ENCODE results near the gene NDUFA12. TPM values are rescaled to one million over a fixed set of nuclear protein-coding genes. Genes with fewer than 3 reads are reported as not detected.
A peak's percentile ranks its signal among the peaks of the same experiment; 100 is the strongest.
"Not testable (repeated sequence)": the region's sequence is repeated elsewhere in the genome, so short reads cannot be mapped to it uniquely, and the experiment has no call there.

NDUFA12 gene
- total RNA-seq, 4 donors from 2014 or later = 59.6 to 82.3 (median 68.8) TPM

DNA sequence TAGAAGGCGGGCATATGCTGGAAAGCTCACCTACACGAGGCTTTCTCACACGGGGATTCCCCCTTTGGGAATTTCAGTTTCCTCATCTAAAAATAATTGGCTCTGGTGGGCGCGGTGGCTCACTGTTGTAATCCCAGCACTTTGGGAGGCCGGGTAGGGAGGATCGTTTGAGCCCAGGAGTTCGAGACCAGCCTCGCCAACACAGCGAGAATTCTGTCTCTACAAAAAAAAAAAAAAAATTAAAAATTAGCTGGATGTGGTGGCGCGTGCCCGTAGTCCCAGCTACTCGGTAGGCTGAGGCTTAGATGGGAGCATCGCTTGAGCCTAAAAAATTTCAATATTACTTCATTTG is 400 bp upstream of the NDUFA12 start:
- TF ChIP-seq, protein P1, sequence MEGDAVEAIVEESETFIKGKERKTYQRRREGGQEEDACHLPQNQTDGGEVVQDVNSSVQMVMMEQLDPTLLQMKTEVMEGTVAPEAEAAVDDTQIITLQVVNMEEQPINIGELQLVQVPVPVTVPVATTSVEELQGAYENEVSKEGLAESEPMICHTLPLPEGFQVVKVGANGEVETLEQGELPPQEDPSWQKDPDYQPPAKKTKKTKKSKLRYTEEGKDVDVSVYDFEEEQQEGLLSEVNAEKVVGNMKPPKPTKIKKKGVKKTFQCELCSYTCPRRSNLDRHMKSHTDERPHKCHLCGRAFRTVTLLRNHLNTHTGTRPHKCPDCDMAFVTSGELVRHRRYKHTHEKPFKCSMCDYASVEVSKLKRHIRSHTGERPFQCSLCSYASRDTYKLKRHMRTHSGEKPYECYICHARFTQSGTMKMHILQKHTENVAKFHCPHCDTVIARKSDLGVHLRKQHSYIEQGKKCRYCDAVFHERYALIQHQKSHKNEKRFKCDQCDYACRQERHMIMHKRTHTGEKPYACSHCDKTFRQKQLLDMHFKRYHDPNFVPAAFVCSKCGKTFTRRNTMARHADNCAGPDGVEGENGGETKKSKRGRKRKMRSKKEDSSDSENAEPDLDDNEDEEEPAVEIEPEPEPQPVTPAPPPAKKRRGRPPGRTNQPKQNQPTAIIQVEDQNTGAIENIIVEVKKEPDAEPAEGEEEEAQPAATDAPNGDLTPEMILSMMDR (IDR thresholded peaks at IDR 0.05) = no peak
- no peak for TF ChIP-seq EP300 (IDR thresholded peaks at IDR 0.05)
- no peak for TF ChIP-seq POLR2A (IDR thresholded peaks at IDR 0.05)
- Histone ChIP-seq H3K27ac (peak overlapping the region; percentile 55 to 84 (median 82)), H3K36me3 (peaks cover 0 to 24% (median 0%) of the 10 kb centered on the region in 3 donors)

DNA sequence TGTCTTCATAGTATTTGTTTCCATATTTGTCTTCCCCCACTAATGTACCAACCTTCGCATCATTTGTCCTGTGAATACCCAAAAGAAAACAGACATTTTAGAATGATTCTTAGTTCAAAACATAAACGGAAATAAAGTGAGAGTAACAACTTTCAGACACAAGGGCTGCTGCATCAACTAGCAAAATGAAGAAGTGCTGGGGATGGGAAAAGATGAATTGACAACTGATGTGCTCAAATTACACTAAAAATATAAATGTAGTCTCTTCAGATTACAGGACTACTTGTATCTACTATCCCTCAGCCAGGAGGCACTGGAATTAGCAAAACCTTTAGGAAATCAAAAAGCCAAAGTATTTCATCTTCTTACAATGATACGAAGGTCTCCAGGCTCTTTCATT is 743 bp downstream of the NDUFA12 start:
- TF ChIP-seq EP300 (IDR thresholded peaks at IDR 0.05) = no peak
- Histone ChIP-seq H3K36me3 (peaks cover 0 to 24% (median 0%) of the 10 kb centered on the region in 3 donors), H3K9me3 (peaks cover 0 to 16% (median under 1%) of the 10 kb centered on the region in 4 donors), H3K4me1 (peaks cover 0 to 36% (median 0%) of the 10 kb centered on the region in 4 donors), H3K27ac (peak overlapping the region in 3 of 4 donors; percentile 81 to 84 (median 83)), H3K27me3 (no peaks in the 10 kb centered on the region), H3K4me3 (peak overlapping the region; percentile 68 to 84 (median 76))
- 16 to 22% methylated on average over 3 of the region's 3 CpGs for WGBS, 2 donors
- no peak for DNase-seq (ENCODE audit: low spot score in 2 of 2)

More for the DNA sequence above, 400 bp upstream of the NDUFA12 start:
- H3K4me3 ChIP-seq = peak overlapping the region; percentile 68 to 84 (median 76)
- H3K4me1 ChIP-seq = peaks cover 0 to 36% (median 0%) of the 10 kb centered on the region in 4 donors
- no peak for DNase-seq (ENCODE audit: low spot score in 2 of 2)
- 67 to 74% methylated on average over 15 of the region's 15 CpGs for WGBS, 2 donors
- peaks cover 0 to 24% (median 3%) of the 10 kb centered on the region in 4 donors for H3K9me3 ChIP-seq
- no peaks in the 10 kb centered on the region for H3K27me3 ChIP-seq

DNA sequence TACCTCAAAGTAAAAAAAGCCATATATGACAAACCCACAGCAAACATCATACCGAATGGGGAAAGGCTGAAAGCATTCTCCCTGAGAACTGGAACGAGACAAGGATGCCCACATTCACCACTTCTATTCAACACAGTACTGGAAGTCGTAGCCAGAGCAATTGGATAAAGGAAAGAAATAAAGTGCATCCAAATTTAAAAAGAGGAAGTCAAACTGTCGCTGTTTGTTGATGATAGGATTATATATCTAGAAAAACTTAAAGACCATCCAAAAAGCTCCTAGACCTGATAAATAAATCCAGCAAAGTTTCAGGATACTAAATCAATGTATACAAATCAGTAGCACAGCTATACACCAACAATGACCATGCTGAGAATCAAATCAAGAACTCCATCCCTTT is 5.2 kb downstream of the NDUFA12 start:
- DNase-seq (ENCODE audit: low spot score in 2 of 2) = no peak
- H3K27ac ChIP-seq = no peak overlapping the region
- H3K27me3 ChIP-seq = no peaks in the 10 kb centered on the region
- WGBS, 2 donors = 66 to 78% methylated on average over 4 of the region's 4 CpGs
- H3K4me3 ChIP-seq = no peak overlapping the region
- H3K4me1 ChIP-seq = peaks cover 0 to 32% (median 0%) of the 10 kb centered on the region in 4 donors
- H3K36me3 ChIP-seq = peaks cover 0 to 41% (median 0%) of the 10 kb centered on the region in 3 donors
- H3K9me3 ChIP-seq = no peaks in the 10 kb centered on the region
- TF ChIP-seq POLR2A (IDR thresholded peaks at IDR 0.05) (no peak), EP300 (IDR thresholded peaks at IDR 0.05) (no peak)
- TF ChIP-seq, protein P1 (IDR thresholded peaks at IDR 0.05) = no peak

DNA sequence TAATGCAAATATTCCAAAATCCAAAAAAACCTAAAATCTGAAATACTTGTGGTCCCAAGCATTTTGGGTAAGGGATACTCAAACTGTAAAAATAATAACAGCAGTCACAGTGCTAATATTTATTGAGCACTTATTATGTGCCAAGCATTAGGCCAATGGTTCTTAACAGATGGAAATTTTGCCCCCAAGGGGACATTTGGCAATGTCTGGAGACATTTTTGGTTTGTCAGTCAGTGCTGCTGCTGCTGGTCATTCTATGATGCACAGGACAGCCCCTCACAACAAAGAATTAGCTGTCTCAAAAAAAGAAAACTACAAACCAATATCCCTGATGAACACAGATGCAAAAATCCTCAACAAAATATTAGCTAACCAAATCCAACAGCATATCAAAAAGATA is 5.8 kb downstream of the NDUFA12 start:
- Histone ChIP-seq H3K27ac (no peak overlapping the region), H3K4me3 (no peak overlapping the region), H3K4me1 (peaks cover 0 to 29% (median 0%) of the 10 kb centered on the region in 4 donors), H3K36me3 (peaks cover 0 to 46% (median 0%) of the 10 kb centered on the region in 3 donors), H3K9me3 (no peaks in the 10 kb centered on the region), H3K27me3 (no peaks in the 10 kb centered on the region)
- DNase-seq (ENCODE audit: low spot score in 2 of 2) = no peak
- TF ChIP-seq POLR2A (IDR thresholded peaks at IDR 0.05) (no peak), EP300 (IDR thresholded peaks at IDR 0.05) (no peak)
- TF ChIP-seq, protein P1 (IDR thresholded peaks at IDR 0.05) = no peak

DNA sequence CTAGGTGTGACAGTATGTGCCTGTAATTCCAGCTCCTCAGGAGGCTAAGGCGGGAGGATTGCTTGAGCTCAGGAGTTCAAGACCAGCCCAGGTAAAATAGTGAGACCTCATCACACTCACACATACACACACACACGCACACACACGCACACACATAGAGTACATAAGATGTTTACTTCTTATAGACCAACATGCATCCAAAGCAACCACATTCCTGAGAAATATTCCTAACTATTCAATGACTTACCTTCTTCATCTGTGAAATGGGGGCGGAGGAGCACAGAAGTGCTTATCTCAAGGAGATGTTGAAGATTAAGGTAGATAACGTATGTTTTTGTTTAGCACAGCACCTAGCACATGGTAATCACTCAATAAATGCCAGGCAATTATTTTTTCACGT is 6.4 kb downstream of the NDUFA12 start:
- Histone ChIP-seq H3K27ac (no peak overlapping the region), H3K36me3 (peaks cover 0 to 53% (median 0%) of the 10 kb centered on the region in 3 donors), H3K27me3 (no peaks in the 10 kb centered on the region), H3K4me3 (no peak overlapping the region), H3K9me3 (no peaks in the 10 kb centered on the region), H3K4me1 (peaks cover 0 to 24% (median 0%) of the 10 kb centered on the region in 4 donors)
- no peak for DNase-seq (ENCODE audit: low spot score in 2 of 2)
- TF ChIP-seq EP300 (IDR thresholded peaks at IDR 0.05) (no peak), POLR2A (IDR thresholded peaks at IDR 0.05) (no peak)
- TF ChIP-seq, protein P1 (IDR thresholded peaks at IDR 0.05) = no peak
- 92% methylated on average over 6 of the region's 6 CpGs for WGBS, 2 donors

DNA sequence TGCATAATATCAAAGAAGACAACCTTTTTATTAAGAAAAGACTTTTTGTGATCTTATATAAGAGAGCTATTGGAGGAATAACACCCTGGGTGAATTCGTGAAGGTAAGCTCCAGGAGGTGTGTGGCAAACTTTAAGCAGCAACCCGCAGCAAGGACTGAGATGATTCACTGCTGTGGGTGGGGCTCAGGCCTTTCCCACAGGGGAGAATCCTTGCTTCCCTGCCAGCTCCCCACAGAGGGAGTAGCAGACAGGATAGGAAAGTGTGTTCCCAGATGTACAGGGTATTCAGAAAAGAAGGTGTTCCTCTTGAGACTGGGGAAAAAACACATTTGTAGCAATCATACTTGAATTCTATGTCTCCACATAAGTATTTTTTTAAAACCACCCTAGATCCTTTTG is 9.2 kb downstream of the NDUFA12 start:
- Histone ChIP-seq H3K4me1 (no peaks in the 10 kb centered on the region), H3K9me3 (no peaks in the 10 kb centered on the region), H3K36me3 (peaks cover 0 to 55% (median 0%) of the 10 kb centered on the region in 3 donors), H3K27me3 (no peaks in the 10 kb centered on the region), H3K4me3 (no peak overlapping the region), H3K27ac (no peak overlapping the region)
- TF ChIP-seq EP300 (IDR thresholded peaks at IDR 0.05) (no peak), POLR2A (IDR thresholded peaks at IDR 0.05) (no peak)
- TF ChIP-seq, protein P1 (IDR thresholded peaks at IDR 0.05) = no peak
- 83 to 85% methylated on average over 2 of the region's 2 CpGs for WGBS, 2 donors
- no peak for DNase-seq (ENCODE audit: low spot score in 2 of 2)

DNA sequence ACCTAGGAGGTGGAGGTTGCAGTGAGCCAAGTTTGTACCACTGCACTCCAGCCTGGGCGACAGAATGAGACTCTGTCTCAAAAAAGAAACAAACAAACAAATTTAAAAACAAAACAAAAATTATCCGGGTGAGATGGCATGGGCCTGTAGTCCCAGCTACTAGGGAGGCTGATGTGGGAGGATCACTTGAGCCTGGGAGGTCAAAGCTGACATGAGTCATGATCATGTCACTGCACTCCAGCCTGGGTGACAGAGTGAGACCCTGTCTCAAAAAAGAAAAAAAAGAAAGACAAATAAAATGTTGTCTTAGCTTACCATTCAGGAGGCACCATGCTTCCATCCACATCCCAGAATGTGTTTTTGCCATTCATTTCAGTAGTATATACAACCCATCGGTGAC is 9.6 kb downstream of the NDUFA12 start:
- H3K36me3 ChIP-seq = peaks cover 0 to 60% (median 0%) of the 10 kb centered on the region in 3 donors
- not testable (repeated sequence) for H3K27me3 ChIP-seq; H3K4me1 ChIP-seq; H3K4me3 ChIP-seq; DNase-seq (ENCODE audit: low spot score in 2 of 2); H3K27ac ChIP-seq; H3K9me3 ChIP-seq
- WGBS, 2 donors = 74 to 93% methylated on average over 3 of the region's 3 CpGs

Measured in tibial nerve (tissue), 4 donors.